ENCODE measurements around the gene TEX47.

Gene TEX47

DNA sequence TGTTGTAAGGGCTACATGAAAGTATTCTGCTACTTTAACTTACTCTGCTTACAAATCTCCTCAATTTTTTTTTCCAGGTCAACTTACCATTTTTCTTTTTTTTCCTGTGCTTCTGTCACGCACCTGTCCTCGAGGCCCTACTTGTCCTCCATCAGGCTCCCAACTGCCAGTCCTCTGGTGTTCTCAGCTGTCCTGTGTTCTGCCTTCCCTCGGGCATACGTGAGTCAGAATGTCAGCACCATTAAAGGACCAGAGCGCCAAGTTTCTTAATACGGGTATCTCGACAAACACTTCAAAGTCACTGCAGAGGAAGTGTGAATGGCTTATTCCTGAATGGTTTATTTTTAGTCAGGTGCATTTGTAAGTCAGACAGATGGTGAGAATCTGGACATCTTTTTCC lies at the start of gene TEX47:
TEX47 (minus strand) TSS at position 185 of the 400 bp plus-strand sequence. CDS start 795 bp downstream, outside the sequence.
- no peak for DNase-seq (ENCODE audit: low spot score)
- TF ChIP-seq, protein P1, sequence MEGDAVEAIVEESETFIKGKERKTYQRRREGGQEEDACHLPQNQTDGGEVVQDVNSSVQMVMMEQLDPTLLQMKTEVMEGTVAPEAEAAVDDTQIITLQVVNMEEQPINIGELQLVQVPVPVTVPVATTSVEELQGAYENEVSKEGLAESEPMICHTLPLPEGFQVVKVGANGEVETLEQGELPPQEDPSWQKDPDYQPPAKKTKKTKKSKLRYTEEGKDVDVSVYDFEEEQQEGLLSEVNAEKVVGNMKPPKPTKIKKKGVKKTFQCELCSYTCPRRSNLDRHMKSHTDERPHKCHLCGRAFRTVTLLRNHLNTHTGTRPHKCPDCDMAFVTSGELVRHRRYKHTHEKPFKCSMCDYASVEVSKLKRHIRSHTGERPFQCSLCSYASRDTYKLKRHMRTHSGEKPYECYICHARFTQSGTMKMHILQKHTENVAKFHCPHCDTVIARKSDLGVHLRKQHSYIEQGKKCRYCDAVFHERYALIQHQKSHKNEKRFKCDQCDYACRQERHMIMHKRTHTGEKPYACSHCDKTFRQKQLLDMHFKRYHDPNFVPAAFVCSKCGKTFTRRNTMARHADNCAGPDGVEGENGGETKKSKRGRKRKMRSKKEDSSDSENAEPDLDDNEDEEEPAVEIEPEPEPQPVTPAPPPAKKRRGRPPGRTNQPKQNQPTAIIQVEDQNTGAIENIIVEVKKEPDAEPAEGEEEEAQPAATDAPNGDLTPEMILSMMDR (IDR thresholded peaks at IDR 0.05; ENCODE audit: extremely low read depth, missing control alignments): no peak

DNA sequence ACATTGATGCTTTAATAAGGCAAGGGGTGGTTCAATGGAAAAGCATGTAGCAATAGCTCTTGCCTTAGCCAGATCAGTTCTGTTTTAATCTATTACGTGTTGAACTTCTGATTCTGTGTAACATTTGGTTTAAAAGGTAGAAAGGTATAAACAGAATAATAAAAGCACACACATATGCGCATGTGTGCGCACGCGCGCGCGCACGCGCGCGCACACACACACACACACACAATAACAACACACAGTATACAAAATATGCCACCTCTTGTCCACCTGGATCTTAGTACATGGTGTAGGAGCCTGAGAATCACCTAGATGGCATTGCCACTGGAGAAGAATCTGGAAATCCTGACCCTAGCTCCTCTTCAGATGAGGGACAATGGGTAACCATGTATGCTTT lies 49.6 kb upstream of the TEX47 start:
- TF ChIP-seq, protein P1 (IDR thresholded peaks at IDR 0.05; ENCODE audit: extremely low read depth, missing control alignments): no peak

GRCh38 chr7:88842201-88842600 lies 46.7 kb upstream of the TEX47 start:
- DNase-seq (ENCODE audit: low spot score): no peak
- TF ChIP-seq, protein P1 (IDR thresholded peaks at IDR 0.05; ENCODE audit: extremely low read depth, missing control alignments): no peak

More for the DNA sequence above, 49.6 kb upstream of the TEX47 start:
- DNase-seq (ENCODE audit: low spot score): no peak

DNA sequence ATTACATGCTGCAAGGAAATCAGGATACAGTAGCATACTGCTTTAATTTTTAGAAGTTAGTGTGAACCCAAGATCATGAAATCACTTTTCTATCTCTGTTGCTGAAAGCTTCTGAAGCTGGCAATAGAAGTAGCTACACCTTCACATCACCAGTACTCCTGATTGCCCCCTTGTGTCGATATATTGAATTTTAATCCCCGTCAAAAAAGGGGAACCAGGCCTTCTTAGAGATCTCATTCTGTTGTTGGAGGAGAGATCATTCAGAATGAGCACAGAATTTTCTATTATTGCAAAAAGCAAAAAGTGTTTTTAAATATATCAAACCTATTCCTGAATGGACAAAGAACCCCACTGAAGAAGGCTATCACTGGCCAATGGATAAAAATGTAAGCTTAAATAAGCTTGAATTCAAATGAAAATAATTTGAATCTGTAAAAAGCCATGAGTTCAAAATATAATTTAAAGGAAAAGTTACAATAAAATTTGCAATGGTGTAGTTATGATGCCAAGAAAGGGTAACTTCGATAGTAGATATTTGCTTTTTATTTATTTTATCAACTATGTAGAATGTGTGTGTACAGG lies 39.7 kb upstream of the TEX47 start:
- peak; percentile 41 for DNase-seq (ENCODE audit: low spot score)
- TF ChIP-seq, protein P1 (IDR thresholded peaks at IDR 0.05; ENCODE audit: extremely low read depth, missing control alignments): peak; percentile 30

GRCh38 chr7:88826222-88826621 lies 30.7 kb upstream of the TEX47 start:
- DNase-seq (ENCODE audit: low spot score): no peak
- TF ChIP-seq, protein P1 (IDR thresholded peaks at IDR 0.05; ENCODE audit: extremely low read depth, missing control alignments): no peak

GRCh38 chr7:88818552-88818951 lies 23.0 kb upstream of the TEX47 start:
- no peak for DNase-seq (ENCODE audit: low spot score)
- TF ChIP-seq, protein P1 (IDR thresholded peaks at IDR 0.05; ENCODE audit: extremely low read depth, missing control alignments): no peak

GRCh38 chr7:88806280-88807037 lies 10.9 kb upstream of the TEX47 start:
- DNase-seq (ENCODE audit: low spot score): no peak
- TF ChIP-seq, protein P1 (IDR thresholded peaks at IDR 0.05; ENCODE audit: extremely low read depth, missing control alignments): no peak

Measured in GM20000 (cell line).